GM18951 (cell line): Measurements from ENCODE around the gene DUSP8.
"Not testable (repeated sequence)": the region's sequence is repeated elsewhere in the genome, so short reads cannot be mapped to it uniquely, and the experiment has no call there.

Experiments used
- POLR2A ChIP-seq: IDR thresholded peaks from 4 replicates; pipeline ENCODE4 v1.6.1; 2011; ENCODE audit warnings: mild to moderate bottlenecking; ENCODE audit not compliant: insufficient read length, insufficient read depth; ENCODE audit errors: extremely low read depth
- in situ Hi-C: fragments of 300-500 bp; cut with MboI; formaldehyde crosslinking; loops from one replicate; pipeline ENCODE4 v1.12.0; 2022; ENCODE audit warnings: low sequenced_read_pairs, mixed read lengths, inconsistent platforms; ENCODE audit not compliant: unreplicated experiment

The DUSP8 gene, protein sequence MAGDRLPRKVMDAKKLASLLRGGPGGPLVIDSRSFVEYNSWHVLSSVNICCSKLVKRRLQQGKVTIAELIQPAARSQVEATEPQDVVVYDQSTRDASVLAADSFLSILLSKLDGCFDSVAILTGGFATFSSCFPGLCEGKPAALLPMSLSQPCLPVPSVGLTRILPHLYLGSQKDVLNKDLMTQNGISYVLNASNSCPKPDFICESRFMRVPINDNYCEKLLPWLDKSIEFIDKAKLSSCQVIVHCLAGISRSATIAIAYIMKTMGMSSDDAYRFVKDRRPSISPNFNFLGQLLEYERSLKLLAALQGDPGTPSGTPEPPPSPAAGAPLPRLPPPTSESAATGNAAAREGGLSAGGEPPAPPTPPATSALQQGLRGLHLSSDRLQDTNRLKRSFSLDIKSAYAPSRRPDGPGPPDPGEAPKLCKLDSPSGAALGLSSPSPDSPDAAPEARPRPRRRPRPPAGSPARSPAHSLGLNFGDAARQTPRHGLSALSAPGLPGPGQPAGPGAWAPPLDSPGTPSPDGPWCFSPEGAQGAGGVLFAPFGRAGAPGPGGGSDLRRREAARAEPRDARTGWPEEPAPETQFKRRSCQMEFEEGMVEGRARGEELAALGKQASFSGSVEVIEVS

DNA sequence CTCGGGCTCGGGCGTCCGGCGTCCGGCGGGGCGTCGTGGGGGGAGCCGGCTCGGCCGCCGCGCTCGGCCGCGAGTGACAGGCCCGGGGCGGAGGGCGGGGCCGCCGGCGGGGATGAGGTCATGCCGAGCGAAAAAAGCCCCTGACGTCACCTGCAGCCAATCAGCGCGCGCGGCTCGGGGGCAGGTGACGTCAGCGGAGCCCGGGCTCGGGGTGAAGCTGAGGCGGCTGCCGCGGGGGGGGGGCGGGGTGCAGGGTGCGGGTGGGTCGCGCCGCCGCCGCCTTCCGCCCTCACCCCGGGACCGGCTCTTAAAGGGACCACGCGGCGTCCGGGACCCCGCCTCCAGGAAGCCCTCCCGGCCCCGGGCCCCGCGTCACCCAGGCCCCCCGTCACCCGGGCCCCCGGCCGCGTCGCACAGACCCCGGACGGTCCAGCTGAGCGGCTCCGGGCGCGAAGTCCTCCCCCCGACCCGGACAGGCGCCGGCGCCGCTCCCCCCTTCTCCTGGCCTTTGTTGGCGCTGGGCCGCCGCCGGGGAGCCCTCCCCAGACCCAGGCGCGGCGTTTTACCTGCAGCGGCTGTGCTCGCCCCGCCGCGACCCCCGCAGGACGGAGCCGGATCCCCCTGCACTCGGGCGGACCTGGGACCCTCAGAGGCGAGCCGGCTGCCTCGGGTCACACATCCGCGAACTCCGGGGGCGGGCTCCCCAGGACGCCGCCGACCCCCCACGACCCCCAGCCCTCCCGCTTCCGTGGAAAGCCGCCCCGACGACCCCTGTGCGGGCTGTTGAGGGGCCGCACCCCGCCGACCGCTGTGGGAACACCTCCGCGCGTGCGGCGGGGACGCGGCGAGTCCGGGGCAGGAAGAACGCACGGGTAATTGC is at the start of gene DUSP8:
Gene DUSP8 (minus strand): TSS at position 75 of the 880 bp plus-strand sequence. CDS start 6,445 bp downstream, outside the sequence.
- in situ Hi-C loops: no loop called here
- TF ChIP-seq POLR2A: no peak

DNA sequence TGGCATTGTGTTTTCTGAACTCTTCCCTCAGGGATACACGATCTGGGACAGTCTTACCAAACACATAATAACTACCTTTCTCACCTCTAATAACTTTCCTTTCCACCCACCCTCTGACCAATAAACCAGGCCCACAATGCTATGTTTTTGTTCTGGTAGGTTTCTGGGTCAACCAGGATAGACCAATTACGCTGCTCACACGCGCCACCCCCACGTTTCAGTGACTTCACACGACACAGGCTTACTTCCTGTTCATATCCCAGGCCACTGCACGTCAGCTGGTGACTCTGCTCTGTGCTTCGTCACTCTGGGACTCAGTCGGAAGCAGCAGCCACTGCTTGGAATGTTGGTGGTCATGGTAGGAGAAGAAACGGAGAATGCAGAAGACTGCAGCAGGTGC is 47.4 kb upstream of the DUSP8 start:
- in situ Hi-C loops: no loop called here
- no peak for TF ChIP-seq POLR2A

DNA sequence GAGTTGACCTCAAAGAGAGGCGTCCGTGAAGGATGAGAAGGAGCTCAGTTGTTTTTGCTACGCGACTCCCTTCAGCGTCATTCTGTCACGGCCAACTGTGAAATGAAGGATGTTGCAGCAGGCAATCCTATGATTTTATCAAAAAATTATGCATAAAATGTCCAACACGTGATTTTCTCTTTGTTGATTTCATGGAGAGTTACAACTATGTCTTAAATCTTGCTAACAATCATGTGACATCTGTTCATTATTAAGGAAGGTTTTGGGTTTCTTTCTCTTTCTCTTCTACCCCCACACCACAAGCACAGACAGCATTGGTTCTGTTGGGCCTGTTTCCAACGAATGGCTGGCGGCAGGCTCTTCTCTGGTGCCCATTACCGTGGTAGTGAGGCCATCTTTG is 46.2 kb upstream of the DUSP8 start:
- in situ Hi-C loops: no loop called here
- TF ChIP-seq POLR2A: no peak

DNA sequence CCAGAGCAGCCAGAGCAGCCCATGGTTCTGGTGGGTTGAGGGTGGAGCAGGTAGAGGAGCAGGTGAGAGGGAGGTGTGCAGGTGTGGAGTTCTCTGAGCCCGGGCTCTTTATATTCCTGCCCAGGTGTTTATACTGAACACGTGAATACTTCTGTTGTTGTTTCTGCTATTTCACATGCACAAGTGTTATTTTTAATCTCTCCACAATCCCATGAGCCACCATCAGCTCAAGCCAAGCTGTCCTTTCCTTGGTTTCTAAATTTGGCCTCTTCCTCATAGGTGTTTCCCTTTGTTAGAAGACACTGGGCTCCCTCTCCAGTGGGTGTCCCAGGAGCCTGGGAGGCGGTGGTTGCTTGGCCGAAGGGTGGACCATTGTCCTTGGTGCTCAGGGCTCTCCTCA is 36.3 kb upstream of the DUSP8 start, which contains the start of gene KRTAP5-3:
Gene KRTAP5-3 (minus strand): TSS at position 101 of the 400 bp plus-strand sequence. CDS start 78 bp downstream, at position 23.
- no peak for TF ChIP-seq POLR2A
- in situ Hi-C loops: no loop called here

DNA sequence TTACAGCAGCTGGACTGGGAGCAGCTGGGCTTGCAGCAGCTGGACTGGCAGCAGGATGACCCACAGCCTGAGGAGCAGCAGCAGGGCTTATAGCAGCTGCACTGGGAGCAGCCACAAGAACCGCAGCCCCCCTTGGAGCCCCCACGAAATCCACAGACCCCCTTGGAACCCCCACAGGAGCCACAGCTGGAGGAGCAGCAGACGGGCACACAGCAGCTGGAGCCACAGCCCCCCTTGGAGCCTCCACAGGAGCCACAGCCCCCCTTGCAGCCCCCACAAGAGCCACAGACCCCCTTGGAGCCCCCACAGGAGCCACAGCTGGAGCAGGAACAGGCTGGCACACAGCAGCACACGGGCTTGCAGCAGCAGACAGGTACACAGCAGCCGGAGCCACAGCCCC is 35.8 kb upstream of the DUSP8 start:
- in situ Hi-C loops: not testable (repeated sequence)

DNA sequence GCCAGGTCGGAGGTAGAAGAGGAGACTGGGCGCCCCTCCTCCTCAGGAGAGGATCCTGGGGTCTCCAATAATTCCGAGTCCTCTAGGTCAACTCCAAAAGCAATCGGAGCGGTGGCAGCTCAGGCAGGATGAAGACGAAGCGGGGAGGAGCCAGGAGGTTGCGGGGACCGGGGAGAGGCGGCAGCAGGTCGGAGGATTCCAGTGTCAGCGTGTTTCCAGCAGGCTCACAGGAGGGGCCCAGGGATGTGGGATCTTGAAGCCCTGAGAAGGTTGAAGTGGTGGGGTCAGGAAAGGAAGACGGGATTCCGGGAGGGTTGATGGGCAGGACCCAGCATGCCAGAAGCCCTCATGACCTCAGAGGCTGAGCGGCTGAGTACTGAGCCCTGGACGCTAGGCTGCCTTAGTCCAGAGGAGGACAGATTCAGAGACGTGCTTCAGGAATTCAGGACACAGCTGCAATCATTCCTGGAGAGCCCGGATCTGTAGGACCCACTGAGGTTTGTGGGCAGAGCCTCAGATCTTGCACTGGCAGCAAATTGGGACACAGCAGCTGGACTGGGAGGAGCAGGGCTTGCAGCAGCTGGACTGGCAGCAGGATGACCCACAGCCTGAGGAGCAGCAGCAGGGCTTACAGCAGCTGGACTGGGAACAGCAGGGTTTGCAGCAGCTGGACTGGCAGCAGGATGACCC is 35.2 kb upstream of the DUSP8 start:
- in situ Hi-C loops: not testable (repeated sequence)

DNA sequence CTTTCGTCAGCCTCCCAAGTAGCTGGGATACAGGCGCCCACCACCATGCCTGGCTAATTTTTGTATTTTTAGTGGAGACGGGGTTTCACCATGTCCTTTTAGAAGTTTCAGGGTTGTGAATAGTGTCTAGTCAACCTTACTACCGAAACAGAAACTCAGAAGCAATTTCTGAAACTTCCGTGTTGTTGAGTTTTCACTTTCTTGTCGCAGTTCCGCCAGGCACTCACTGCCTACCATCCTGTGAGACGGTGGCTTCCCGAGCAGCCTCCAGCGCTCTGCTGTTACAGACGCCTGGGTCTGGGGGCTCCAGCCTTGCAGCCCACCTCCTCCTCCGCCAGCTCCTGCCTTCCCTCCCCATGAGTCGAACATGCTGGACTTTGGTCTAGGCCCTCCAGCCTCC is 33.9 kb upstream of the DUSP8 start:
- in situ Hi-C loops: not testable (repeated sequence)

DNA sequence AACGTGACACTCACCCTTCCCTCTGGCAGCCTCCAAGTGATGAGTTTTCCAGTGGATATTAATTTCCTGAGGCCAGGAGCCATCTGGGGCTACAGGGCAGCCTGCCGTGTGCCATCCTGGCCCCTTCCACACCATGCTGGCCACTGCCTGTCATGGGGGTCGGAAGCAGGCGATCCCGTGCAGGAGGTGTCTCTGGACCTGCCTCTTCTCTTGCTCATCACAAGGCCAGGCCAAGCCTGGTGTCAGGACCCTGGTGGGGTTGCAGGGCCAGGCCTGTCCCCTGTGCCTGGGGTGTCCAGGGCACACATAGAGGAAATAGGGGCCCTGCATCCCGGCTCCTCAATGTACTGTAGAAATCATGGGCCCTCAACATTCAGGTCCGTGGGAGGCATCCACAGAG is 32.6 kb upstream of the DUSP8 start:
- in situ Hi-C loops: no loop called here
- no peak for TF ChIP-seq POLR2A

DNA sequence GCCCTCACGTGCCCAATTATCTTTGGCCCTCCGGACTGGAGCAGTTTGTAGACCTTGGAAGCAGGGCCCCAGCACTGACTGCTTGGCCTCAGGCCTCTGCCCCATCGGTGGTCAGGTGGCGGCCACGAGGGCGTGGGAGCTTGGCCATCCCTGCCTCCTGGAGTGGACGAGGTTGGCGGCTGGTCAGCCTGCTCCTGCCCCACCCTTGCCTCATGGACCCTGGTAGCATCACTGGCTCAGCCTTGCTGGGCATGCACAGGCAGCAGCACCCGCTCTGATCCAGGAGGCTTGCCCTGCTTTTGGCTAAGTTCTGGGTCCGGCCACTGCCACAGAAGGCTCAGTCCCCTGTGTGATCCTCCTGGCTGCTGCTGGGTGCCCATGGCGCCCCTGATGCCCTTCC is 32.1 kb upstream of the DUSP8 start:
- in situ Hi-C loops: no loop called here
- TF ChIP-seq POLR2A: no peak

DNA sequence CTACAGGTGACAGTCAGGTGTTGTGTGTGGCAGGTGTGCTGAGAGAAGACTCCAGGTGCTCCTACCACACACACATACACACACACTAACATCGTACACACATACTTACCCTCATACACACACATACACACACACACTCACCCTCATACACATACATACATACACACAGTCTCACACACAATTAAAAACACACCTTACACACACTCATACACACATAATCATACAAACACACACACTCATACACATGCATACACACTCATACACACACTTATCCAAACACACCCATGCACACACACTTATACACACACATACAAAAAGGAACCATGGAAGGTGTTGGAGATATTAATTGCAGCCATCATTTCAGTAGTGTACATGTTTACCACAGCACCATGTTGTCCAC is 31.6 kb upstream of the DUSP8 start:
- in situ Hi-C loops: no loop called here
- no peak for TF ChIP-seq POLR2A

DNA sequence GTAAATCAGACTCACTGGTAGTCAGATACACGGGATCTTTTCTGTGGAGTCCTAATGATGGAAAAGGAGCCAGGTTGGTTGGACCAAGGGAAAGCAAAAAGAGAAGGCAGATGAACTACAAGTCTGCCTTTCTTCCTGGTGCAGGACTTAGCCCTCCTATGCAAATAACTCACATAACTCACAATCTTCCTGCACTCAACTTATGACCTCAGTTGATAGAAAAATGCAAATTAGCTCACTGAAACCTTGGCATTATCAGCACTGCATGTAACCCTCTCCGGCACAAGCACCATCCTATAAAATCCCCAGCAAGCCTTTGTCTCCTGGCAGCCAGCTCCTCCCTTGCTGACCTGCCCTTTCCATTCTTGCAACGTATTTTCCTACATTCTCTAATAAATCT is 29.6 kb upstream of the DUSP8 start:
- in situ Hi-C loops: not testable (repeated sequence)

DNA sequence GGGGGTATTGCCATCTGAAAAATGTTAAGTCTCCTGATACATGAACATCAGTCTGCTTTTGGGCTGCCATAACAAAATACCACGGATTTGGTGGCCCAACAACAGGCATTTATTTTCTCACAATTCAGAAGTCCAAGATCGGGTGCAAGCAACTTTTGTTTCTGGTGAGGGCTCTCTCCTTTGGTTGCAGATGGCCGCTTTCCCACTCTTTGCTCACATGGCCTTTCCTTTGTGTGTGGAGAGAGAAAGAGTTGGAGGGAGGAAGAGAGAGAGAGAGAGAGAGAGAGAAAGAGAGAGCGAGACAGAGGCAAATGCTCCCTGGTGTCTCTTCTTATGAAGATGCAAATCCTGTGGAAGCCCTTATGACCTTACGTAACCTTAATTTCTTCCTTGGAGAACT is 28.6 kb upstream of the DUSP8 start:
- in situ Hi-C loops: no loop called here
- no peak for TF ChIP-seq POLR2A

DNA sequence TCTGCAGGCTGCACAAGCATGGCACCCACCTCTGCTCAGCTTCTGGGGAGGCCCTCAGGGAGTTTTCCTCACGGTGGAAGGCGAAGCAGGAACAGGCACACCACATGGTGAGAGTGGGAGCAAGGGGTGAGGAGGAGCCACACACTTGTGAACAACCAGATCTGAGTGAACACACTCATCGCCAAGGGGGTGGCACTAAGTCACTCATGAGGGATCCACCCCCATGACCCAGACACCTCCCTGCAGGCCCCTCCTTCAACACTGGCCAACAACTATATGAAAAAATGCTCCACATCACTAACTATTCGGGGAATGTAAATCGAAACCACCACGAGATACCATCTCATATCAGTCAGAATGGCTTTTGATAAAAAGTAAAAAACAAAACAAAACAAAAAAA is 26.7 kb upstream of the DUSP8 start:
- in situ Hi-C loops: no loop called here
- TF ChIP-seq POLR2A: no peak

DNA sequence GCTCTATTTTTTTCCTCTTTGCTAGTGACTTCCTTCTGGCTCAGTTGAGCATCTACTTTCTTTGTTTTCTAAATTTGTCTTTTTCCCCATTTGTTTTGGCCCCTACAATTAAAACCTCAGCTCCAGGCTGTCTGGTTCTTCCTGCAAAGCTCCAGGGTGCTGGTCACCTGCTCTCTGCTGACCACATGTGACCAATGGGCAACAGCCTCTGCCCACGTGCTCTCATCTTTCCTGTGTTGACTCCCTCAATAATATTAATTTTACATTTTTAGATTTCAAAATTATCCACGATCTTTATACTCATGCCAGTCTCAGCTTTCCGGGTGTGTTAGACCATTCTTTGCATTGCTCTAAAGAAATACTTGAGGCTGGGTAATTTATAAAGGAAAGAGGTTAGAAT is 26.3 kb upstream of the DUSP8 start:
- in situ Hi-C loops: not testable (repeated sequence)
